Ascending aorta (tissue), 2 donors: ENCODE results near the gene GSTCD. TPM values are rescaled to one million over a fixed set of nuclear protein-coding genes. Genes with fewer than 3 reads are reported as not detected.

Experiments
- DNase-seq, 2 donors: peaks; one replicate each; pipeline ENCODE4 v3.0.0-alpha.2; 2019; ENCODE audit warnings: low spot score in 2 of 2
- H3K27ac ChIP-seq, 2 donors: fragments of 200-600 bp; sonication (generic); one replicate each; pipeline ENCODE4 v1.5.1; 2016 to 2017; ENCODE audit warnings: mild to moderate bottlenecking in 1 of 2
- H3K27me3 ChIP-seq: fragments of 200-600 bp; sonication (generic); one replicate; pipeline ENCODE4 v1.5.1; 2017
- H3K36me3 ChIP-seq, 2 donors: fragments of 200-600 bp; sonication (generic); one replicate each; pipeline ENCODE4 v1.5.1; 2016
- H3K4me1 ChIP-seq, 2 donors: fragments of 200-600 bp; sonication (generic); one replicate each; pipeline ENCODE4 v1.5.1; 2016 to 2017; ENCODE audit warnings: mild to moderate bottlenecking in 1 of 2
- H3K4me3 ChIP-seq, 2 donors: fragments of 200-600 bp; sonication (generic); one replicate each; pipeline ENCODE4 v1.5.1; 2016 to 2017; ENCODE audit warnings: mild to moderate bottlenecking in 1 of 2
- H3K9me3 ChIP-seq, 2 donors: fragments of 200-600 bp; sonication (generic); one replicate each; pipeline ENCODE4 v1.5.1; 2016
- CTCF ChIP-seq, 3 experiments: fragments of 200-600 bp in 2 of 3; fragments of 450-650 bp in 1 of 3; sonication (generic) in 2 of 3; IDR thresholded peaks; one replicate each; pipeline ENCODE4 v1.5.1; 2016 to 2019; ENCODE audit warnings: antibody characterized with exemption in 3 of 3, mild to moderate bottlenecking in 1 of 3, moderate library complexity in 1 of 3
- intact Hi-C: fragments of 100-400 bp; cut with DNase I; formaldehyde crosslinking; loops from one replicate; pipeline ENCODE4 v1.15.1; 2023
- total RNA-seq: library from RNA; depleted of rRNA; stranded (reverse); fragments of >200 nt; gene quantifications from one replicate; pipeline ENCODE4 v1.1.0, GENCODE V29; 2016

The GSTCD gene
- total RNA-seq, 1 donor from 2014 or later: 4.4 TPM

GRCh38 chr4:105785792-105786191, 77.2 kb downstream of the GSTCD start:
- Histone ChIP-seq H3K4me1 (no peaks in the 10 kb centered on the region), H3K4me3 (no peak overlapping the region), H3K27ac (no peak overlapping the region), H3K36me3 (no peaks in the 10 kb centered on the region), H3K27me3 (no peaks in the 10 kb centered on the region), H3K9me3 (no peaks in the 10 kb centered on the region)
- no peak for TF ChIP-seq CTCF (IDR thresholded peaks at IDR 0.05)
- intact Hi-C loops: no loop called here
- DNase-seq: no peak

GRCh38 chr4:105786748-105787147, 78.2 kb downstream of the GSTCD start:
- intact Hi-C loops: no loop called here
- Histone ChIP-seq H3K27ac (no peak overlapping the region), H3K9me3 (no peaks in the 10 kb centered on the region), H3K4me3 (no peak overlapping the region), H3K27me3 (no peaks in the 10 kb centered on the region), H3K4me1 (no peaks in the 10 kb centered on the region), H3K36me3 (no peaks in the 10 kb centered on the region)
- no peak for TF ChIP-seq CTCF (IDR thresholded peaks at IDR 0.05)
- no peak for DNase-seq

- no peak for TF ChIP-seq CTCF (IDR thresholded peaks at IDR 0.05)
- no peak for DNase-seq
- no peaks in the 10 kb centered on the region for H3K36me3 ChIP-seq
- intact Hi-C loops: no loop called here
- H3K27ac ChIP-seq: no peak overlapping the region
- H3K9me3 ChIP-seq: no peaks in the 10 kb centered on the region
- no peak overlapping the region for H3K4me3 ChIP-seq
- no peaks in the 10 kb centered on the region for H3K27me3 ChIP-seq
- H3K4me1 ChIP-seq: no peaks in the 10 kb centered on the region
These were observed 88.6 kb downstream of the GSTCD start for GRCh38 chr4:105797225-105797624.

GRCh38 chr4:105805501-105806120, 97.0 kb downstream of the GSTCD start:
- H3K4me1 ChIP-seq: peaks cover 0 to 9% of the 10 kb centered on the region in 2 donors
- no peak overlapping the region for H3K4me3 ChIP-seq
- H3K27me3 ChIP-seq: no peaks in the 10 kb centered on the region
- intact Hi-C loops: loop anchor here (5.0 kb wide), 2 partner anchors 87 to 88 kb away; no protein-coding TSS in a partner anchor
- no peak for DNase-seq
- no peak for TF ChIP-seq CTCF (IDR thresholded peaks at IDR 0.05)
- H3K27ac ChIP-seq: no peak overlapping the region
- H3K9me3 ChIP-seq: no peaks in the 10 kb centered on the region
- no peaks in the 10 kb centered on the region for H3K36me3 ChIP-seq

- Histone ChIP-seq H3K36me3 (no peaks in the 10 kb centered on the region), H3K4me1 (peaks cover 0 to 9% of the 10 kb centered on the region in 2 donors), H3K27me3 (no peaks in the 10 kb centered on the region), H3K27ac (peak overlapping the region; percentile 56 to 65), H3K4me3 (no peak overlapping the region), H3K9me3 (no peaks in the 10 kb centered on the region)
- no peak for DNase-seq
- intact Hi-C loops: loop anchor here (5.0 kb wide), 2 partner anchors 85 to 90 kb away; no protein-coding TSS in a partner anchor
- TF ChIP-seq CTCF (IDR thresholded peaks at IDR 0.05): no peak
These were observed 98.9 kb downstream of the GSTCD start for GRCh38 chr4:105807496-105807895.
